ENCODE measurements around the gene GPR137. TPM values are rescaled to one million over a fixed set of nuclear protein-coding genes. Genes with fewer than 3 reads are reported as not detected.

GPR137 gene
- total RNA-seq, 1 experiment from 2014 or later, result 36.5 TPM

- peak; percentile 97 for DNase-seq (ENCODE audit: low spot score)
These were observed 1.3 kb upstream of the GPR137 start, which contains the start of gene BAD for GRCh38 chr11:64284048-64284961. BAD (minus strand) TSS chr11:64284665; CDS start chr11:64284368, 297 bp downstream.

GRCh38 chr11:64285885-64286800 is 495 bp downstream of the GPR137 start:
- DNase-seq (ENCODE audit: low spot score), result peak; percentile 61

- DNase-seq (ENCODE audit: low spot score), result no peak
These were observed 1.1 kb downstream of the GPR137 start for GRCh38 chr11:64286801-64287159.

- DNase-seq (ENCODE audit: low spot score), result no peak
These were observed 2.2 kb downstream of the GPR137 start for GRCh38 chr11:64287676-64288352.

- no peak for DNase-seq (ENCODE audit: low spot score)
These were observed 2.7 kb downstream of the GPR137 start for GRCh38 chr11:64288353-64288750.

- no peak for DNase-seq (ENCODE audit: low spot score)
These were observed 3.4 kb downstream of the GPR137 start for GRCh38 chr11:64289002-64289564.

GRCh38 chr11:64290352-64291261 is 5.0 kb downstream of the GPR137 start:
- no peak for DNase-seq (ENCODE audit: low spot score)

GRCh38 chr11:64291262-64291751 is 5.7 kb downstream of the GPR137 start, which contains the start of gene KCNK4:
KCNK4 (plus strand) TSS chr11:64291302; CDS start chr11:64293019, 1,717 bp downstream.
- DNase-seq (ENCODE audit: low spot score), result no peak

GRCh38 chr11:64291752-64292459 is 6.3 kb downstream of the GPR137 start:
- no peak for DNase-seq (ENCODE audit: low spot score)

GRCh38 chr11:64292460-64293254 is 7.0 kb downstream of the GPR137 start:
- no peak for DNase-seq (ENCODE audit: low spot score)

- no peak for DNase-seq (ENCODE audit: low spot score)
These were observed 9.1 kb downstream of the GPR137 start for GRCh38 chr11:64294774-64295173.

GRCh38 chr11:64295760-64296159 is 10.1 kb downstream of the GPR137 start:
- DNase-seq (ENCODE audit: low spot score), result no peak

- no peak for DNase-seq (ENCODE audit: low spot score)
These were observed 10.6 kb downstream of the GPR137 start for GRCh38 chr11:64296236-64296635.

- DNase-seq (ENCODE audit: low spot score), result no peak
These were observed 11.4 kb downstream of the GPR137 start for GRCh38 chr11:64296830-64297698.

GRCh38 chr11:64297699-64298358 is 12.2 kb downstream of the GPR137 start:
- DNase-seq (ENCODE audit: low spot score), result no peak

GRCh38 chr11:64298966-64299846 is 13.6 kb downstream of the GPR137 start:
- no peak for DNase-seq (ENCODE audit: low spot score)
